ENCODE results near the gene ZNF592.

Gene ZNF592

DNA sequence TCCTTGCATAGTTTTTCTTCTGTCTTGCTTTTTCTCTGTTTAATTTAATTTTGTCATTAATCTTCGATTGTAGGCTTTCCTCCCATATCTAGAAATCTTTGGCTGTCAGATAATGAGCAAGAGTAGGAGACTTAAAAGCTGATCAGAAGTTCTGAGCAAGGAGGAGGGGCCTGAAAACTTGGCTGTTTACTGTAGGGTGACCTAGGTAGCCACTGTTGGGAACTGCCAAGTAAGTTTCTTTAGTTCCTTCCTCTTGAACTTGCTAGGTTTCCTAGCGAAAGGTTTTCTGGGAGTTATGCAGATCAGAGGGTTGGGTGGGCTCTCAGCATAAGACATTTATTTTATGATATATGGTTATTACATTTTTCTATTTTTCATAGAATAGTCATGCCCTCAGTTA is 83.2 kb downstream of the ZNF592 start:
- DNase-seq = no peak

DNA sequence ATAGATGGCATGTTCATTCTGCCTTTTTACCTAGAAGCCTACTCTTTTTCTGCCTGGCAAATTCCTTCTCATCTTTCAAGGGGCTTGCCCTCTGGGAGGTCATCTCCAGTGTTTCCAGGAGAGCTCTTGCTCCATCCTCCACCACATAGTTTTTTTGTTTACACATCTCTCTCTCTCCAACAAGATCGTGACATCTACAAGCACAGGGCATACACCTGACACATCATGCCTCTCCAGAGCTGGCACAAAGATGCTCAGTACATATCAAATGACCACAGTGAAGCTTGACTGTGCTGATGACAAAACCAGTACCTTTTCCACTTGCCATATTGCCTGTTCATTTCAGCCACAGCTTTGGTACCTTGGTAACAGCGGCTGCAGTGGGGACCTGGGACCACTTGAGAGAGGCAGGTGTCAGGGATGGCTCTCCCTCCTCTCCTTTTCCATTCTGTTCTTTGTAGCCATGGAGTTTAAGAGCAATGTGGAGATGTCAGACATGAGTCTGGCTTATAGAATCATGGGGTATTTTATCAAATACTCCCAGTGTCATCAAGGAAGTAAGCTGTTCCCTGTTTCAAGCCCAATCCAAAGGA is 84.2 kb downstream of the ZNF592 start:
- DNase-seq = no peak

GRCh38 chr15:84833447-84834228 is 85.2 kb downstream of the ZNF592 start:
- peak; percentile 26 for DNase-seq

DNA sequence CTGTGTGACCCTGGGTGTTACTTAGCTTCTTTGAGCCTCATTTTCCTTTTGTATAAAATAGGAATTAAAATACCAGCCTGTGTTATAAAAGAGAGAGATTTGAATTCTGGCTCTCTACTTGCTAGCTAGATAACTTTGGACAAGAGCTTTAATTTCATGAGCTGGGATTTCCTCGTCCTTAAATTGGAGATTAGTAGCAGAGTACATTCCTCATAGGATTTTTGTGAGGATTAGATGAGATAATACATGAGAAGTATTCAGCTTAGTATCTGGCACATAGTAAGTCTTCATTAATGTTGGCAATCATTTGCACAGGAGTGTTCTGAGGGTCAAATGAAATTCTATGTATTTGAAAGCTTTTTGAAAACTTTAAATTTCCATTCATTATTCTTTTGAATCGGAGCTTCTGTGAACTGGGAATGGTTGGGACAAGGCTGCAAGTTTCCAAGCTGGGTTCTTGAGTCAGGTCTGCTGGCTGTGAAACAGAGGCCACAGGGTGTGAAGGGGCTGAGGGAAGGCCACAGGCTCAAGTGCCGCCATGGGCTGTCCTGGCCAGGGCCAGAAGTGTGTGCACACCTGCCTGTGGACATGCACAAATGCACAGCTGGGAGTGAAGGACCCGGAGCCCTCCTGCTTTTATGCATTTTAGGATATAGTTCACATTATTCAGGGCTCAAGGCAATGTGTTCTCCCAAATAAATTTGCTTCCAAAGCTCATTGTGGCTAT is 86.0 kb downstream of the ZNF592 start:
- DNase-seq = no peak

GRCh38 chr15:84834969-84835368 is 86.6 kb downstream of the ZNF592 start:
- no peak for DNase-seq

DNA sequence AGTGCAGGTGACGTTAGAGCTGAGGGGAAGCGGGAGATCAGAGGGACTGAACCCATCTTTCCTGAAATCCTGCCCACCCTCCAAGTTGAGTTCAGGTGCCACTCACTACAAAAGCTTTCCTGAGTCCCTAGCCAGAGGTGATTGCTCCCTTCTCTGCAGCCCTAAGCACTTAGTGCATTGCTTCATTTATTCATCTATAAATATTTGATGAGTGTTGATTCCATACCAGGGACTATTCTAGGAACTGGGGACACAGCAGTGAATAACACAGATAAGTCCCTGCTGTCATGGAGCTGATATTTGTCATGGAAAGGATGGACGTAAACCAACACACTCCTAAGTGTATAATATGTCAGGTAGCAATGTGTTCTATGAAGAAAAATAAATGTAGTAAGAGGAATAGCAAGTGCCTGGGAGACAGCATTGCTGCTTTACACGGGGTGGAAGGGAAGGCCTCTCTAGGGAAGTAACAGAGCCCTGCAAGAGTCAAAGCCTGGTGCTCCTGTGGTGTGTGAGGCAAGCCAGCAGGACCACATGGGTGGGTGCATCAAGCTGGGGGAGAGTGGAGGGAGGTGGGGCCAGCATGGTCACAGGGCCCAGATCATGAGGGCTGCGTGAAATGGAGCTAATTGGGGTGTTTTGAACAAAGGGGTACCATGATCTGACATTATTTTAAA is 87.4 kb downstream of the ZNF592 start:
- DNase-seq = no peak

GRCh38 chr15:84836844-84837243 is 88.5 kb downstream of the ZNF592 start:
- DNase-seq = no peak

DNA sequence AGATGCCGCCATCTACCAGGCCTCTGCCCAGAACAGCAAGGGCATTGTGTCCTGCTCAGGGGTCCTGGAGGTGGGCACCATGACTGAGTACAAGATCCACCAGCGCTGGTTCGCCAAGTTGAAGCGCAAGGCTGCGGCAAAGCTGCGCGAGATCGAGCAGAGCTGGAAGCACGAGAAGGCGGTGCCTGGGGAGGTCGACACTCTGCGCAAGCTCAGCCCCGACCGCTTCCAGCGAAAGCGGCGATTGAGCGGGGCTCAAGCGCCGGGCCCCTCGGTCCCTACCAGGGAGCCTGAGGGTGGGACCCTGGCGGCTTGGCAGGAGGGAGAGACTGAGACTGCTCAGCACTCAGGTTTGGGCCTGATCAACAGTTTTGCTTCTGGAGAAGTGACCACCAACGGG is 91.3 kb downstream of the ZNF592 start:
- no peak for DNase-seq

DNA sequence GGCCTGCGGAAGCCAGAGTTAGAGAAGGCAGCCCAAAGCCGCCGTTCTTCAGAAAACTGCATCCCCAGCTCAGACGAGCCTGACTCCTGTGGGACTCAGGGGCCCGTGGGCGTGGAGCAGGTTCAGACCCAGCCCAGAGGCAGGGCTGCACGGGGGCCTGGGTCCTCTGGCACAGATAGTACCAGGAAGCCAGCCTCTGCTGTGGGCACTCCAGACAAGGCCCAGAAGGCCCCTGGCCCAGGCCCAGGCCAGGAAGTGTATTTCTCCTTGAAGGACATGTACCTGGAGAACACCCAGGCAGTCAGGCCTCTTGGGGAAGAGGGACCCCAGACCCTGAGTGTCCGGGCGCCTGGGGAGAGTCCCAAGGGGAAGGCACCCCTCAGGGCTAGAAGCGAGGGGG is 91.9 kb downstream of the ZNF592 start:
- no peak for DNase-seq

DNA sequence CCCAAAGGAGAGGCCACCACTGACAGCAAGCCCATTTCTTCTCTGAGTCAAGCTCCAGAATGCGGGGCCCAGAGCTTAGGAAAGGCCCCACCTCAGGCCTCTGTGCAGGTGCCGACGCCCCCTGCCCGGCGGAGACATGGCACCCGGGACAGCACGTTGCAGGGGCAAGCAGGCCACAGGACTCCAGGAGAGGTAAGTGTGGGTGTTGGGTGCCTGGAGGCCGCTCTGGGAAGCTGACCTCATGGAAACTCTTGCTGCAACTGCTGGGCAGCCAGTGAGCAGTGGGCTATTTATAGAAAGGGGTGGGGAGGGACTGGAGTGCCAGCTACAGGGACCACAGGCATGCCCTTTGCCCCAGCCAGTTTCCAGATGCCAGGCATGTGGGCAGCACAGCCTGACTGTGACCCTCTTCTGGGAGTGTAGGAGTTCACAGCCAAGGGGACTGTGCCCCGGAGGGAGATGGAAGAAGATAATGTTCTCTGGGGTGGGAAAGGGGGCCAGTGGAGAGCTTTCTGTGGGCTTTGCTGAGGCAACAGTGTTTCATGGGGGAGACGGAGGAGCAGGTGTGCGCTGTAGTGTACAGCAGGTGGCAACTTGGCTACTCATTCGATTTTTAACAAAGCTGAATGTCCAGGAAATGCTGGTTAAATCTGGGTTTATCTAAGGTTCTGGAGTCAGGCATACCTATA is 92.5 kb downstream of the ZNF592 start:
- DNase-seq = no peak

DNA sequence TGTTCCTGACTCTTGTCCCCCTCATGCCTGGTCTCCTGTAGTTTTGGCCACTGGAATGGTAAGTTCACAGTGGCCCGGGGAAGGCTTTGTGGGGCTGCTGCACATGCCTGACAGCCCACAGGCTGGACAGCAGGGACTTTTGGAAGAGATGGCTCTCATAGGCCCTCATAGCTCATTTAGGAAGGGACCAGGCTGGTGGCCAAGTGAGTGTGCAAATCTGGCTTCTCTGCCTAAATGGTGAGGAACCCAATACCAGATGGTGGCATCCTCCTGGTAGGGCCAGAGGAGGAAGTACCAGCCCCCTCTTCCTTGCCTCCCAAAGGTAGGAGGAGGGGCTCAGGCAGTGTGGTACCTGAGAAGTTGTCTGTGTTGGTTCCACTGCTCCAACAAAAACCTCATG is 94.4 kb downstream of the ZNF592 start:
- no peak for DNase-seq

DNA sequence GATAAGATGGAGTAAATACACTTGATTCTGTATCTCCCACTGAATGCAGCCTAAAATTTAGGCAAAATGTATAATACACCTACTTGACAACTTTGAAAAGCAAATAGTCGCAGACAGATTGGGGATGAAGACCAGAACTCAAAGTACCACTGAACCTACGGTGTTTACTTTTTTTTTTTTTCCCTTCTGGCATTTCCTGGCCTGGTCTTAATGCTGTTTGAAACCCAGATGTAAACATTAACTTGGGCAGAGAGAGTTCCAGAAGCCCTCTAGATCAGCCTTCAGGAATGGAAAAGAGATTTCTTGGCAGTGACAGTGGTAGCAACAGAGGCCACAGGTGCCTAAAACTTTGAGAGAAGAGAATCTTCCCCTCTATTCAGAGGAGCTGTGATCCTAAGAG is 96.6 kb downstream of the ZNF592 start:
- DNase-seq = no peak

DNA sequence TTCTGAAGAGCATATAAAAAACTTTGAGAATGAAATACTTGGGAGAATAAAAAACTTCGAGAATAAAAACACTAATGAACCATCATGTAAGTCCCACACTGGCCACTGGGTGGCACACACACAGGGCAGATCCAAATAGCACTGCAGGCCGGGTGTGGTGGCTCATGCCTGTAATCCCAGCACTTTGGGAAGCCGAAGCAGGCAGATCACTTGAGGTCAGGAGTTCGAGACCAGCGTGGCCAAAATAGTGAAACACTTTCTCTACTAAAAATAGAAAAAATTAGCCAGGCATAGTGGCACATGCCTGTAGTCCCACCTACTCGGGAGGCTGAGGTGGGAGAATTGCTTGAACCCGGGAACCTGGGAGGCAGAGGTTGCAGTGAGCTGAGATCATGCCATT is 97.2 kb downstream of the ZNF592 start:
- DNase-seq = peak; percentile 62

DNA sequence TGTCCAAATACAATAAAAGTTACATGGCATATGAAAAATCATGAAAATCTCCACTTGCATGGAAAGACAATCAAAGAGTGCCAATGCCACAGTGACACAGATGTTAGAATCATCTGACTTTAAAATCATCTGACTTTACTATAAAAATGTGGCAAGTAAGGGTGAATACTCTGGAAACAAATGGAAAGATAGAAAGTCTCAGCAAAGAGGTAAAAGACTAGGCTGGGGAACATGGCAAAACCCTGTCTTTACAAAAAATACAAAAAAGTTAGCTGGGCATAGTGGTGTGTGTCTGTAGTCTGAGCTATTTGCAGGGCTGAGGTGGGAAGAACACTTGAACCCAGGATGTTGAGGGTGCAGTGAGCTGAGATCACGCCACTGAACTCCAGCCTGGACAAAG is 97.9 kb downstream of the ZNF592 start:
- no peak for DNase-seq

- DNase-seq = no peak
These were observed 99.0 kb downstream of the ZNF592 start for GRCh38 chr15:84847382-84847781.

DNA sequence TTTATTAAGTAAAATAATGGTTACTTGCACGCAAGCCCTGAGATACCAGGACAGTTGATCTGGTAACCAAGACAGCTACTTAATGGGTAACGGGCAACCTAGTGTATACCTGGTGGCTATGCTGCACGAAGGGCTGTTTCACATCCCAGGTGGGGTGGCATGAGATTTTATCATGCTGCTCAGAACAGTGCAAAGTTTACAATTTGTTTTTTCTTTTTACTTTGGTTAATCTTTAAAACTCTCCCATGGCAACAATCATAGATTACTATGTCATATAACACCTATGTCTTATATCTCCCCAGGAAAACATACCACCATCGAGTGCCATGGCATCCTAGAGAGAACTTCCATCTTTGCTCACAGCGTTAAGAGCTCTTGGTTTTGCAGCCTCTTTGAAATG is 103.8 kb downstream of the ZNF592 start:
- DNase-seq = no peak

DNA sequence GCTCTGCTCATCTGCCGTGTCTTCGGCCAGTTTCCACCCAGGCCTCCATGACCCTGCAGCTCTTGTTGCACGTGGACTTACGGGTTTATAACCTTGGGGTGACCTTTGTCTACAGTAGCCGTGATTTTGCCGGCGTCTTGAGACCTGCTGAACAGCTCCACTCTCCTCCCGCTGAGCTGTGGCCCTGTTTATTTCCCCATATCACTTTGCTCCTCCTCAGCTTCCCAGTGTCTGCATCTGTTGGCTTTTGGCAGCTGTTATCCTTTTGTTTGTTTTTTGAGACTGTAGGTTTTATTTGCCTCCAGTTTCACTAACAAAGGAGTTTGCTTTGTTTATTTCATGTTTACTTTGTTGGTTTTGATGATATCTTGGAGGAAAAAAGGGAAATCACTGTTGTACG is 106.7 kb downstream of the ZNF592 start:
- DNase-seq = no peak

DNA sequence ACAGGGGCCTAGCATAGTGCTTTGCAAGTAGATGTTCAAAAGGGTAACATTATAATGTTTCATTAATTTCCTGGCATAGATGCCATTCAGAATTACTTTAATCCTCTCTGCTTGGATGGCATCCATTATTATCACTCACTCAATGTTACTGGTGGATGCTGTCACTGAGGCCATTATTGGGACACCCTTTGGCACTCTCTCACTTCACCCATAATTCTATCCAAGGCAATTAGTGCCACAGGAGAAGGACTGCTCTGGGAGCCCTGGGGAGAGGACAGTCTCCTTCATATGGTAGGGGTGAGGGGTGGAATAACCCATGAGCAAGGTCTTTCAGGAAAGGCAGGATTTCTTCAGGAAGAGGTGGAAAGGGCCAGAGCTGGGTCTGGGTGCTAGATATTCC is 107.4 kb downstream of the ZNF592 start:
- no peak for DNase-seq

Measured in fibroblast of skin of right biceps (primary cell).